Heart right ventricle (tissue), 16 donors: ENCODE measurements around the gene ARMC12. TPM values are rescaled to one million over a fixed set of nuclear protein-coding genes. Genes with fewer than 3 reads are reported as not detected.
A peak's percentile ranks its signal among the peaks of the same experiment; 100 is the strongest.

Source experiments
- ATAC-seq, 8 donors: fragments of 200-7000 bp; cut with Tn5 transposase; one replicate each; pipeline ENCODE4 v1.9.1; 2020; ENCODE audit warnings: mild to moderate bottlenecking in 8 of 8, moderate library complexity in 8 of 8, moderate number of reproducible peaks in 1 of 8
- DNase-seq, 2 donors: peaks; one replicate each; pipeline ENCODE4 v3.0.0-alpha.2; 2020
- H3K27ac ChIP-seq, 10 donors: fragments of 200-600 bp; sonication (generic) in 2 of 10; one replicate each; pipeline versions ENCODE4 v1.5.0 to v1.8.0; 2020 to 2022; ENCODE audit warnings: mild to moderate bottlenecking in 3 of 10
- H3K27me3 ChIP-seq, 7 donors: fragments of 200-600 bp; one replicate each; pipeline ENCODE4 v1.8.0; 2021 to 2022; ENCODE audit warnings: mild to moderate bottlenecking in 2 of 7
- H3K36me3 ChIP-seq, 9 donors: fragments of 200-600 bp; sonication (generic) in 1 of 9; one replicate each; pipeline versions ENCODE4 v1.5.0 to v1.8.0; 2020 to 2022; ENCODE audit warnings: mild to moderate bottlenecking in 2 of 9
- H3K4me1 ChIP-seq, 9 donors: fragments of 200-600 bp; sonication (generic) in 1 of 9; one replicate each; pipeline versions ENCODE4 v1.5.0 to v1.8.0; 2020 to 2022; ENCODE audit warnings: mild to moderate bottlenecking in 4 of 9
- H3K4me3 ChIP-seq, 10 donors: fragments of 200-600 bp; sonication (generic) in 2 of 10; one replicate each; pipeline versions ENCODE4 v1.5.0 to v1.8.0; 2020 to 2022; ENCODE audit warnings: mild to moderate bottlenecking in 7 of 10, moderate library complexity in 2 of 10
- H3K9me3 ChIP-seq, 11 donors: fragments of 200-600 bp in 10 of 11; sonication (generic) in 2 of 11; one replicate each; pipeline versions ENCODE4 v1.5.0 to v1.8.0; 2013 to 2022; ENCODE audit warnings: mild to moderate bottlenecking in 2 of 11, control low read depth in 1 of 11, moderate library complexity in 1 of 11
- WGBS, 2 donors: extraction: QIAGEN DNeasy Blood & Tissue Kit; methylation state at CpG; one replicate each; pipeline ENCODE4 v1.1.7; 2013; ENCODE audit warnings: inconsistent platforms in 1 of 2; 5-methylcytosine and 5-hydroxymethylcytosine counted together
- intact Hi-C, 10 donors: fragments of 100-400 bp; cut with DNase I; formaldehyde crosslinking; loops; one replicate each; pipeline versions ENCODE4 v1.11.1 to v1.14.2; 2022
- polyA plus RNA-seq, 2 donors: library from polyadenylated mRNA; stranded (reverse); fragments of 200-250 nt; gene quantifications; one replicate each; pipeline ENCODE4 v1.2.3, GENCODE V29; 2013
- total RNA-seq, 10 donors: library from RNA; stranded (reverse); fragmentation: NEBNext Ultra II Directional in 3 of 10; extraction: Animal tissue kit (Norgen Biotek cat#: 25700) in 3 of 10; gene quantifications; one replicate each; pipeline versions ENCODE4 v1.2.1 to v1.2.4, GENCODE V29; 2021 to 2023
- TF ChIP-seq, protein P1 (sequence below), 9 donors: fragments of 200-600 bp; sonication (generic) in 2 of 9; IDR thresholded peaks; one replicate each; pipeline versions ENCODE4 v1.5.0 to v1.8.0; 2021 to 2022; ENCODE audit warnings: antibody characterized with exemption in 9 of 9, mild to moderate bottlenecking in 5 of 9, moderate library complexity in 1 of 9
- donor health status: Arrhythmogenic right ventricular cardiomyopathy.
- donor health status: ischemic (EF 13 %, LVEDD 7.1; RV severe dilation, severe dysfunction).
- donor health status: healthy with polysubstance abuse.
- donor health status: DM: no; HTN: yes; CAD: no.
- donor health status: DM: no; HTN: no; CAD: no.
- donor health status: ischemic (EF 25% LVEDD 6.9; RV normal size, moderate dysfunction).
- donor health status: ischemic (EF 25% LVEDD 5.7; RV mildly dilated, moderate dysfunction).
- donor health status: healthy.
- donor health status: DM: yes; HTN: yes; CAD: no.
- donor health status: Ischemic cardiomyopathy.
- donor health status: ischemic (EF 35%, LVEDD 5.7; RV mildly dilated, moderate dysfunction).
- donor health status: nonischemic (EF 11% LVEDD 7.7; RV severe dilation, severe dysfunction).
- donor health status: DM: yes; HTN: yes; CAD: no.
- donor health status: PGD.
- donor health status: ischemic (EF 29% LVEDD 5.4; RV normal size, mild dysfunction).
- donor health status: nonischemic (EF 23%, LVEDD 6.1; RV moderate dilation, normal function).

ARMC12 gene
- total and polyA plus RNA-seq, 12 donors = 0.16 to 0.95 (median 0.24) TPM; not detected in 6

DNA sequence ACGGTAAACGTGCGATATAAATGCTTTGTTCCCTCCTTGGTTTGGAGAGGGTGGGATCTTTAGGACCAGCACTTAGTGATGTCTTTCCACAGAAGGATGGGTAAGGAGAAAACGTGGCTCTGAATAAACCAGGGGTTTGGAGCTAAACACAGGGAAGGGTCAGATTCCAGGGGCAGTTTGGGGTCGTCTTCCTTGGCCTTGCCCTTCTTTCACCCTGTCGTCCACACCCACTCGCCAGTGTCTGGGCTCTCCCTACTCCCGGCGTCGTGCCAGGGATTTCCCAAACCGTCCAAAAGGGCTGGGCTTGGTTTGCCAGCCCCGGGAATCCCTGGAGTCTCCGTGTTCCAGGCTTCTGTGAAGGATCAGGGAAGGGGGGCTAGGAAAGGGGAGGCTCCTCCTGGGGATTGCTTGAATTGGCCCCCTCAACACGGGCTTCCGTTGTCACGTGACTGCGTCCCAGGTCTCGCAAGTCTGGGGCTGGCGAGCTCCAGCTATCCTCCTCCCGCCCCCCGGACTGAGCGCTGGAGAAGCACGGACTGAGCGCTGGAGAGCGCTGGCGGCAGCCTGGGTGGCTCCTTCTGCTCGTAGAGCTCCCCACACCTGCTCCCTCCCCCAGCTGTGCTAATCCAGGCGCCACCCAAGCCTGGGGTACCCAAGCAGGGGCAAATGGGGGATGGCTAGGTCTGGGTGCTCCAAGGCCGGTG lies 9.4 kb upstream of the ARMC12 start:
- 3% methylated on average over 29 of the region's 29 CpGs for WGBS, 2 donors
- H3K4me1 ChIP-seq = peaks cover 24 to 89% (median 62%) of the 10 kb centered on the region in 9 donors
- TF ChIP-seq, protein P1, sequence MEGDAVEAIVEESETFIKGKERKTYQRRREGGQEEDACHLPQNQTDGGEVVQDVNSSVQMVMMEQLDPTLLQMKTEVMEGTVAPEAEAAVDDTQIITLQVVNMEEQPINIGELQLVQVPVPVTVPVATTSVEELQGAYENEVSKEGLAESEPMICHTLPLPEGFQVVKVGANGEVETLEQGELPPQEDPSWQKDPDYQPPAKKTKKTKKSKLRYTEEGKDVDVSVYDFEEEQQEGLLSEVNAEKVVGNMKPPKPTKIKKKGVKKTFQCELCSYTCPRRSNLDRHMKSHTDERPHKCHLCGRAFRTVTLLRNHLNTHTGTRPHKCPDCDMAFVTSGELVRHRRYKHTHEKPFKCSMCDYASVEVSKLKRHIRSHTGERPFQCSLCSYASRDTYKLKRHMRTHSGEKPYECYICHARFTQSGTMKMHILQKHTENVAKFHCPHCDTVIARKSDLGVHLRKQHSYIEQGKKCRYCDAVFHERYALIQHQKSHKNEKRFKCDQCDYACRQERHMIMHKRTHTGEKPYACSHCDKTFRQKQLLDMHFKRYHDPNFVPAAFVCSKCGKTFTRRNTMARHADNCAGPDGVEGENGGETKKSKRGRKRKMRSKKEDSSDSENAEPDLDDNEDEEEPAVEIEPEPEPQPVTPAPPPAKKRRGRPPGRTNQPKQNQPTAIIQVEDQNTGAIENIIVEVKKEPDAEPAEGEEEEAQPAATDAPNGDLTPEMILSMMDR (IDR thresholded peaks at IDR 0.05) = peak in 1 of 9 donors; percentile 4
- peak; percentile 73 to 89 for DNase-seq
- intact Hi-C loops = loop anchor here in 6 of 10 donors (1.0 to 5.0 kb wide), 4 partner anchors 35 to 125 kb away; partner anchors contain the start of gene FKBP5 (in 4 of the 6)
- peak overlapping the region in 9 of 10 donors; percentile 40 to 73 (median 63) for H3K4me3 ChIP-seq
- H3K9me3 ChIP-seq = no peaks in the 10 kb centered on the region
- no peaks in the 10 kb centered on the region for H3K27me3 ChIP-seq
- no peaks in the 10 kb centered on the region for H3K36me3 ChIP-seq
- peak; percentile 30 to 57 (median 40) for ATAC-seq
- H3K27ac ChIP-seq = peak overlapping the region; percentile 94 to 100 (median 99)

DNA sequence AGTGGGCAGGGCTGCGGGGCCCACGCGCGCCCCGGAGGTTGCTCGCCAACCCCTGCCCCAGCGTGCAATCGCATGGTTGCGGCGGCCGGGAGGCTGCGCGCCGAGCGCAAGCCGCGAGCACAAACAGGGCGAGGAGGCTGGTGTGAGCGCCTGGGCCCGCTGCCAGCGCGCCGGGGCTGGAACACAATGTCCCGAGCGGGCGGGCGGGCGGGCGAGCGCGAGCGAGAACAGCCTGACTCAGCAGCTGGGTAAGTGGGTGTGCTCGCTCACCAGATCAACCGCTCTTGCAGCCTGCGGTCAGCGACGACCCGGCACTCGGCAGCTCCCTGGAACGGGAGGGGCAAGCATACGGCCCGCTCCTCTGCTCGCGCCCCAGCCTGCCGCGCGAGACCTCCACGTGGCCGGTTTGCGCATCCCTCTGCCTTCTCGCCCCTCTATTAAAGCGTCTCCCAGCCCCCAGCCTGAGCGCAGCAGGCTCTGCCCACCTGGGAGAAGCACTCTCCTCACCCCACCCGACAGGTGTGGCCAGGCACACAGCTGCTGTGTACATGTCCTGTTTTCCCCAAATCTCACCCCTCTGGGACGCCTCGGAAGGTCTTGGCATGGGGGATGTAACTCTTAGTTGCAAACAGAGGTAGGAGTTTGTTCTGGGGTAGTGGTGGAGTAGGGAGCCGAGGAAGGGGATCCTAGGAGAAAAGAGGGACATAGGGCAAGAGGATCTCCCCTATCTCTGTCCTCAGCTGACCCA lies 8.7 kb upstream of the ARMC12 start:
- TF ChIP-seq, protein P1 (IDR thresholded peaks at IDR 0.05) = no peak
- Histone ChIP-seq H3K9me3 (no peaks in the 10 kb centered on the region), H3K4me1 (peaks cover 30 to 90% (median 65%) of the 10 kb centered on the region in 9 donors), H3K27me3 (no peaks in the 10 kb centered on the region), H3K36me3 (no peaks in the 10 kb centered on the region), H3K27ac (peak overlapping the region; percentile 94 to 100 (median 99)), H3K4me3 (peak overlapping the region in 9 of 10 donors; percentile 40 to 73 (median 63))
- ATAC-seq (peak; percentile 61 to 77 (median 68)), DNase-seq (peak; percentile 88 to 95)
- intact Hi-C loops = loop anchor here in 9 of 10 donors (1.0 to 5.0 kb wide), 5 partner anchors 36 to 127 kb away; partner anchors contain the start of gene FKBP5 (in 6 of the 9)
- 1 to 2% methylated on average over 42 to 57 of the region's 57 CpGs for WGBS, 2 donors

- H3K4me3 ChIP-seq = peak overlapping the region in 7 of 10 donors; percentile 44 to 68 (median 63)
- H3K9me3 ChIP-seq = no peaks in the 10 kb centered on the region
- no peaks in the 10 kb centered on the region for H3K27me3 ChIP-seq
- WGBS, 2 donors = 54 to 57% methylated on average over 12 of the region's 12 CpGs
- DNase-seq = peak; percentile 21 to 64
- intact Hi-C loops = loop anchor here in 7 of 10 donors (2.0 to 5.0 kb wide), 4 partner anchors 37 to 128 kb away; partner anchors contain the start of gene FKBP5 (in 5 of the 7)
- H3K27ac ChIP-seq = peak overlapping the region; percentile 94 to 100 (median 99)
- peak in 3 of 8 donors; percentile 13 to 48 (median 26) for ATAC-seq
- TF ChIP-seq, protein P1 (IDR thresholded peaks at IDR 0.05) = no peak
- peaks cover 30 to 90% (median 68%) of the 10 kb centered on the region in 9 donors for H3K4me1 ChIP-seq
- no peaks in the 10 kb centered on the region for H3K36me3 ChIP-seq
Measured at GRCh38 chr6:35728683-35729678, 7.9 kb upstream of the ARMC12 start.
